Measurements from ENCODE around the gene MAN1C1. TPM values are rescaled to one million over a fixed set of nuclear protein-coding genes. Genes with fewer than 3 reads are reported as not detected.

The MAN1C1 gene
- polyA plus RNA-seq, 1 of the 3 experiments (the other 2 are of a cell fraction) = 0.20 TPM

GRCh38 chr1:25577134-25577920 lies 39.3 kb upstream of the MAN1C1 start:
- POLR2A ChIA-PET = no interaction called here
- 82% methylated on average over 19 of the region's 21 CpGs for WGBS (ENCODE audit: low lambda C conversion rate)

More at GRCh38 chr1:25577134-25577920, 39.3 kb upstream of the MAN1C1 start:
- H4K20me1 ChIP-seq (ENCODE audit: insufficient read depth) = no peaks in the 10 kb centered on the region
- H3K27ac ChIP-seq (ENCODE audit: low read depth in 2 of 2, low read length in 1 of 2) = no peak overlapping the region
- H3K4me2 ChIP-seq = no peak overlapping the region
- peaks cover 0 to 24% of the 10 kb centered on the region in 2 experiments; a peak in 1 of 4 replicates for H3K4me1 ChIP-seq (ENCODE audit: control insufficient read depth in 1 of 2, insufficient read depth in 2 of 2, low read depth in 1 of 2, low read length in 1 of 2)
- H3K4me3 ChIP-seq (ENCODE audit: low read depth in 2 of 2, low read length in 1 of 2) = no peak overlapping the region
- CTCF ChIA-PET = interaction anchor here (0.9 to 1.4 kb wide), 2 partner anchors 10 to 57 kb away, joined by 3 read pairs; no protein-coding TSS in a partner anchor
- no peaks in the 10 kb centered on the region for H3K79me2 ChIP-seq (ENCODE audit: insufficient read depth)
- H3K9ac ChIP-seq = no peak overlapping the region
- no peaks in the 10 kb centered on the region for H3K9me2 ChIP-seq
- H3K36me3 ChIP-seq (replicated peaks in 1 of 2; ENCODE audit: control insufficient read depth in 1 of 2, insufficient read depth in 2 of 2, low read length in 1 of 2) = no peaks in the 10 kb centered on the region
- TF ChIP-seq FOSL2 (IDR thresholded peaks at IDR 0.05; ENCODE audit: borderline replicate concordance, low read depth) = no peak
- TF ChIP-seq MAX (IDR thresholded peaks at IDR 0.05; ENCODE audit: low read depth) = no peak
- no peak for TF ChIP-seq TAF1 (IDR thresholded peaks at IDR 0.05; ENCODE audit: borderline replicate concordance, low read depth, low read length)
- no peak for TF ChIP-seq USF1 (IDR thresholded peaks at IDR 0.05; ENCODE audit: borderline replicate concordance, low read depth)
- no peak for TF ChIP-seq POLR2AphosphoS5 (IDR thresholded peaks at IDR 0.05; ENCODE audit: low read depth, low read length)
- TF ChIP-seq RFX5 (IDR thresholded peaks at IDR 0.05; ENCODE audit: low read length) = no peak
- TF ChIP-seq TCF12 (IDR thresholded peaks at IDR 0.05) = no peak
- TF ChIP-seq MXI1 (IDR thresholded peaks at IDR 0.05; ENCODE audit: low read depth, low read length) = no peak
- no peak for TF ChIP-seq MEF2A (IDR thresholded peaks at IDR 0.05; ENCODE audit: borderline replicate concordance, low read depth)
- no peak for TF ChIP-seq USF2 (IDR thresholded peaks at IDR 0.05; ENCODE audit: borderline replicate concordance, low read depth, low read length)
- no peak for TF ChIP-seq RCOR1 (IDR thresholded peaks at IDR 0.05; ENCODE audit: low read length)
- TF ChIP-seq TEAD4 (IDR thresholded peaks at IDR 0.05; ENCODE audit: borderline replicate concordance, insufficient read depth) = no peak
- TF ChIP-seq ZBTB33 (IDR thresholded peaks at IDR 0.05; ENCODE audit: borderline replicate concordance, low read depth) = no peak
- TF ChIP-seq EP300 (IDR thresholded peaks at IDR 0.05; ENCODE audit: borderline replicate concordance in 1 of 2, low read depth in 1 of 2, low read length in 1 of 2) = no peak
- no peak for TF ChIP-seq RAD21 (IDR thresholded peaks at IDR 0.05; ENCODE audit: low read length)
- no peak for TF ChIP-seq YY1 (IDR thresholded peaks at IDR 0.05; ENCODE audit: low read depth)
- no peak for TF ChIP-seq EZH2phosphoT487 (IDR thresholded peaks at IDR 0.05; ENCODE audit: borderline replicate concordance, low read depth)
- no peaks in the 10 kb centered on the region for H3K27me3 ChIP-seq (ENCODE audit: insufficient read depth)
- no peaks in the 10 kb centered on the region for H3K9me3 ChIP-seq
- DNase-seq = no peak
- no peaks in the 10 kb centered on the region for H3F3A ChIP-seq (replicated peaks; ENCODE audit: insufficient read depth)
- no peak overlapping the region for H2AFZ ChIP-seq (ENCODE audit: low read depth)
